ENCODE data around the gene FLNA. TPM values are rescaled to one million over a fixed set of nuclear protein-coding genes. Genes with fewer than 3 reads are reported as not detected.

The FLNA gene
- total RNA-seq, 1 donor, result 868 TPM

DNA sequence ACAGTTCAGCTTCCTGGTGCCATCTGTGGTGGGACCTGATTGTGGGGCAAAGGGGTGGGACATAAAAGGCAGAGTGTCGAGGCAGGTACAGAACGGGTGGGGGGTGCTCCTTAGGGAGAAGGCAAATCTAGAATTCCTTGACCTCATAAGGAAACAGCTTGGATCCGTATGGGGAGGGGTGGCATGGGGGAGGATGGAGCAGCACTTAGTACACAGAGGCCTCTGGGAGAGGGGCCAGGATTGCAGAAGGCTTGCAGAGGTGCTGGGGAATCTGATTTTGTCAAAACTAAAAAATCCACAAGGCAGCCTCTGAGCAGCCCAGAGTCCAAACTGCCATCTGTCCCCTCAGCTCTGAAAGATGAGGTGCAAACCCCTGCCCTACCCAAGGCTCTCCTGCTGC, 2.3 kb upstream of the FLNA start:
- no peak for DNase-seq (ENCODE audit: low read depth in 2 of 3, low spot score in 2 of 3)

DNA sequence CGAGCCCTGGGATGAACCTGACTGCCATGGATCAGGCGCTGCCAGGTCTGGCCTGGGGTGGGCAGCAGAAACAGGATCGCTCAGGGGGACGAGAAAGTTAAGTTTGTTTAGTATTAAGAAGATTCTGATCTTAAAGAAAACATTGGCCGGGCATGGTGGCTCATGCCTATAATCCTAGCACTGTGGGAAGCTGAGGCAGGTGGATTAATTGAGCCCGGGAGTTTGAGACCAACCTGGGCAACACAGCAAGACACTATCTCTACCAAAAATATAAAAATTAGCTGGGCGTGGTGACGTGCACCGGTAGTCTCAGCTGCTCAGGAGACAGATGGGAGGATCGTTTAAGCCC, 696 bp upstream of the FLNA start:
- DNase-seq (ENCODE audit: low read depth in 2 of 3, low spot score in 2 of 3), result no peak

DNA sequence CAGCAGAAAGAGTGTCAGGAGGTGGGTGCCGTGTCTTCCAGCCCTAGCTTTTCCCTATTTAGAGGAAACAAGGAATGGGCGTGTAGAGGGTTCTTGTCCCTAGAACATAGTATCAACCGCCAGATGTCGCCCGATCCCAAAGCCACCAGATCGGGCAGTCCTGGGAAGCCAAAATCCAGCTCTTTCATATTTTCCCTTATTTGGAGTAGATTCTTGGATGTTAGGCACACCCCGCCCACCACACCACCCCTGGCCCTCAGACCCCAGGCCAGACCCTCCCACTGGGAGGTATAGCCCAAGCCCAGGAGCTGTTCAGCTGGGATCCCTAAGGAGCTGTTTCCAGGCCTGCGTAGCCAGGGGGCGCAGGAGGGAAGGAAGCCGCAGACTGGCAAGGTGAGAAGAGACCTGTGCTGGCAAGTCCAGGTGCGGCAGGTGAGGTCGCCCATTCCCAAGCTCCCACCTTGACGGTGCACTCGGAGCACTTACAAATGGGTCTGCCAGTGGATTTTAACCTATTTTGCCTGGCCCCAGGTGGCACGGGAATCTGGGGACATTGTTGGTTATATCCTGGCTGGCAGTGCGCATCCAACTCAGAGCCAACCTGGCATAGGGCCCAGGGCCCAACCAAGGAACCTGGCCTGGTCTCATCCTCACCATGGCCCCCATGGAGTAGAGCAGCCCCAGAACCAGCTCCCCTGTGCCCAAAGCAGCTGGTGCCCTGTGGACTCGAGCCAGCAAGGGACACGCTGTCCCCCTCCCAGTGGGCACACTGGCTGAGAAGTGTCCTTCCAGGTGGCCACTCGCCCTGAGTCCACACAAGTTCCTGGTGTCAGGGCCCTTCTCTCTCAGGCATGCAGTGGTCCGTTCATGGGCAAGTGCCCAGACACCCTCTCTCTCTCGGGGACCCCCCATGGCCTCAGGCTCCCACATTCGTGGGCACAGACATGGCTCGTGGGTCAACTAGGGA, 811 bp downstream of the FLNA start:
- peak in 1 of 3 donors; percentile 48 for DNase-seq (ENCODE audit: low read depth in 2 of 3, low spot score in 2 of 3)

DNA sequence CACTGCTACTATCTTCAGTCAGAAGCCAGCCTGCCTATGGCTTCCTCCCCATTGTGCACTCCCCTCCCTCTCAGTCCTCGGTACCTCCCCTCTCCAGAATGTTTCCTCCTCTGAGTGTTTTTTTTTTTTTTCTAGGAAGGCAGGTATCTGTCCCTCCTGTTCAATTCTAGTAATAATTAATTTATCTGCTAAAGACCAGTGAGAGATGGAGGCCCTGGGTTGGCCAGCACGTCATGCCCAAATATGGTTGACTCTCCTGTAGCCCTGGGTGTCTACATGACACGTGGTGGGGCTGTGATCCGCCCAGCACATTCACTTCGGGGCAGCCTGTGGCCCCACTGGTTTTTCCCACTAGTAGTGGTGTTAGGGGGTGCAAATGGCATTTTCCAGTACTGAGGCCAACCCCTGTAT, 1.8 kb downstream of the FLNA start:
- DNase-seq (ENCODE audit: low read depth in 2 of 3, low spot score in 2 of 3), result no peak

DNA sequence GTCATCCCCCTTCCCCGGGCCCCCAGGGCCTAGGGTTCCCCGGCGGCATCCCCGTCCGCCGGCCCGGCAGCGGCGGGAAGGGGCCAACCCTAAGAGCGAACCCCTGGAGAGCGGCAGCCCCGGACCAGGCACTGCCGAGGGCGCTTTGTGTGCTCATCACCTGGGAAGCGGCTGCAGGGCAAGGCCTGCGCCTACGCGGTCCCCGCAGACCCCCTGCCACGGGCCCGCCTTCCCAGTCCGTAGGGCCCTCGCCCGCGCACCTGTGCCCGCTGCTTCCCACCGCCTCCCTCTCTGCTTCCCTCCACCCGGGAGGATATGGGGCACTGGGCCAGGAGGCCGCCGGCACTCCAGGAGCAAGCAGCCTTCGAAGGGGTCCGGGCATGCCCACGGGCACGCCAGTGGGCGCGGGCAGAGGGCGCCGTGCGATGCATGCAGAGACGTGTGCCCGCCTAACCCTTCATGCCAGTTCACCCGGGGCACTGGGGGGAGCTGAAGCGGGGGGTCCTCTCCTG, 2.6 kb downstream of the FLNA start:
- no peak for DNase-seq (ENCODE audit: low read depth in 2 of 3, low spot score in 2 of 3)

DNA sequence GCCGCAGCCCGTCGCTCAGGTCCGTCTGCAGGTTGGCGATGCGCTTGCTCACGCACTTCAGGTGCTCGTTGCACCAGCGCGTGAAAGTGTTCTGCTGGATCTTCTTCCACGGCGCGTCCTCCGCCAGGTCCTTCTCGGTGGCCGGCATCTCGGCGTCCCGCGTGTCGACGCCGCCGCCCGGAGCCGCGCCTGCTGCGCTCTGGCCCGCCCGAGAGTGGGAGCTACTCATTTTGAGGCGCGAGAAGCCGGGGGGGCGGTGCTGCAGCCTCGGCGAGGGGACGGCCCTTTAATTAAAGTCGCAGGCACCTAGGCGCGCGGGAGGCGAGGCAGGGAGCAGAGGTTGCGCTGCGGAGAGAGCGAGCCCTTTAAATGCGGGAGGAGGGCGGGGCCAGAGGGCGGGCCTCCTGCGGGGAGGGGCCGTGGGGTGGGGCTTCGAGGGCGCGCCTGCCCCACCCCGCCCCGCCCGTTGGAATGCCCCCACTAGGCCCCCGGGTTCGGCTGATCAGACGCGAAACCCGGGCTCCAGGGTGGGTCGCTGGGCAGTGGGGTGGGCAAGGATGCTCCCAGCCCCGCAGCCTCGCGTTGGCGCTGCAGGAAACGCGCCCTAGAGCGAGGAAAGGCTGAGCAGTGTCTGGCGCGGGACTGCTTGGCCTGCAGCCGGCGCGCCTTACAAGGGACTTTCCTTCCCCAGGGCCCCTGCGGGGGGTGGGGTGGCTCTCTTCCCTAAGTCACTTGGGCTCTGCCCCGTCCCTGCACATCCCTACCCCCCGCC, 3.2 kb downstream of the FLNA start:
- peak; percentile 70 to 92 (median 89) for DNase-seq (ENCODE audit: low read depth in 2 of 3, low spot score in 2 of 3)

DNA sequence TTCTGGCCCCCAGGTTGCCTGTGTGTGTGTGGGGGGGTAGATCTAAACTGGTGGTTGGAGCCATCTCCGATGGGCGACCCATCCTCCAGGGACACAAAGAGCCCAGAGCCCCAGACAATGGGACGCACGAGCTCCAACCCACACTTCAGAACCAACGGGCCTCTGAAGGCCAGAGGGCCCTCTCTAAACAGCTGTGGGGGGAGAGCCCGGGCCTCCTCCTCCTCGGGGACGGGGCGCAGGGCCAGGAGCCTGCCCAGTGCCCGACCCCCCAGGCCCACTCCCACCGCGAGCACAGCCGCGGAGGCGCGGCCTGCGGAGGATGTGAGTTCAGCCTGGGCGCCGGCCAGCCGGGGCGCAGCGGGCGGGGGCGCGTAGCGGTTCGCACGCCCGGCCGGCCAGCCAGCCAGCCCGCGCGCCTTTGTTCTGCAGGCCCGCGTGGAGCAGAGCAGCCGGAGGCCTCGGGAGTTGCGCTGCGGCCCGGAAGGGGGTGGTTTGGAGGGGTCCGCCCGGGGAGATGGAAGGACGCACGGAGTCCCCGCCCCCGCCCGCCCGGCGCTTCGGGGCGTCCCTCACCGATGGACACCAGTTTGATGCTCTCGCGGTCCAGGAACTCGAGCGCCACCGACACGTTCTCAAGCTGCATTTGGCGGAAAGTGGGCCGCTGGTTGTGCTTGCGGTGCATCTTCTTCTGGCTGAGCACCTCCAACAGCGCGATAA, 4.0 kb downstream of the FLNA start:
- DNase-seq (ENCODE audit: low read depth in 2 of 3, low spot score in 2 of 3), result no peak

DNA sequence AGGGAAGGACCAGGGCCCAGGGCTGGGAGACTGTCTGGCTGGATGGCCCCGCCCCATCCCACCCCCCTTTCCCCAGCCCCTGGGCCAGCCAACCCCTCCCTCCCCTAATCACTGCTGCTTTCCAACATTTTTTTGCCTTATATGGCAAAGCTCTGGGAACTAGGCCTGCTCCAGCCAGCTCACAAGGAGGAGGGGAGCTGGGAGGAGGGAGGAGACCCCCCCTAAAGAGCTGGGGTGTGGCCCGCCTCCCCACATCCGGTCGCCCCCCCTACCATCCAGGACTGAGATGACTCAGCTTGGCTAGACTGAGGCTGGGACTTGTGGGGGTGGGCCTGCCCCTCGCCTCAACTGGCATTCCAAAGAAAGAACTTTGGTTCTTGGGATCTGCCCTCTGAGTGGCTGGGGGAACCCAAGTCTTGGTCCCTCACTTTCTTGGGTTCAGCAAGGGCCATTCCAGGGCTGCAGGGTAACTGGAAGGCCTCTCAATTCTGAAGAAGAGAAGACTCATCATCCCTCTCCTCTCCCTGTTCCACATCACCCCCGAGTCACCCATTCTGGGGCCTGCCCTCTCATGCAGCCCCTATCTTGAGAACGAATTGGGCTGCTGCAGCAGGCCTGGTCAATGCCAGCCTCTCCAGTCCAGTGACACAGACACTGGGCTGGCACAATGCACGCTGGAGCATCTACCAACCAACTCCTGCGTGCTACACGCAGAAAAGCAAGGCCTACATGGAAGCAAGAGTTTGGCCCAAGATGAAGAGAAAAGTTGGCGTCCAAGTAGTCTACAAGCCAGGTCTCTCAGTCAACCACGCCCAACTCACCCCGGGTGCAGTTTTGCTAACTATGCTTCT, 4.8 kb downstream of the FLNA start:
- DNase-seq (ENCODE audit: low read depth in 2 of 3, low spot score in 2 of 3), result peak in 1 of 3 donors; percentile 57

DNA sequence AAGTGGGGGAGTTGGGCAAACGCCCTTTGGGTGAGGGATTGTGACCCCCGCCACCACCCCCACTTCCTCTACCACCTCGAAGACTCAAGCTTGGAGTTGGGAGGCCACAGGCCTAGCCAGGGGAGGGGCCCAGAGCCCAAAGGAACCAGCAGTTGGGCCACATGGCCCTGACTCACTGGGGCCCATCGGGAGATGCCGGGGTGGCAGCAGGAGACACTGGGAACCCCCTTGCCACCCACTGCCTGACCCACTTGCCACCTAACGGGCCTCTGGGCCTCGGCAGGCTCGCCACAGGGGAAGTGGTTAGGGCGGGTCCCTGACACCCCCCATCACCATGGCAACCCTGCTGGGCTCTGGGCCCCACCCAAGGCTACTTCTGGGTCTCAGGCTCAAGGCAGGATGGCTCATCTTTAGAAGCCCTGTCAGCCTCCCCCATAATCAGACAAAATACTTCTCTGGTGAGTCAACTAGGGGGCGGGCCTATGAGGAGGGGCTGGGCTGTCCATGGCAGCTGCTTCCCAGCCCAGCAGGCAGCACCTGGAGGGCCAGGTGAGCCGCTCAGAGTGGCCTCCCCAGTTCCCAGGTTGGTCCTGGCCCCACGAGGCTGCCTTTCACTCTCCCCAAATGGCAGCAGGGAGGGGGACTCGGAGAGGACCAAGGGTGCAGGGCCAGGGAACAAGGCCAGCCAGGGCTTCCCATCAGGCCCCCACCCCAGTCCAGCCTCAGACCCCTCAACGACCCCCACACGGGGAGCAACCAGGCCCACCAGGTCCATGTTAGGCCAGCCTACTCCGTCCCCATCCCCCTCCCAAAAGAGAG, 5.6 kb downstream of the FLNA start:
- peak; percentile 71 to 89 (median 84) for DNase-seq (ENCODE audit: low read depth in 2 of 3, low spot score in 2 of 3)

DNA sequence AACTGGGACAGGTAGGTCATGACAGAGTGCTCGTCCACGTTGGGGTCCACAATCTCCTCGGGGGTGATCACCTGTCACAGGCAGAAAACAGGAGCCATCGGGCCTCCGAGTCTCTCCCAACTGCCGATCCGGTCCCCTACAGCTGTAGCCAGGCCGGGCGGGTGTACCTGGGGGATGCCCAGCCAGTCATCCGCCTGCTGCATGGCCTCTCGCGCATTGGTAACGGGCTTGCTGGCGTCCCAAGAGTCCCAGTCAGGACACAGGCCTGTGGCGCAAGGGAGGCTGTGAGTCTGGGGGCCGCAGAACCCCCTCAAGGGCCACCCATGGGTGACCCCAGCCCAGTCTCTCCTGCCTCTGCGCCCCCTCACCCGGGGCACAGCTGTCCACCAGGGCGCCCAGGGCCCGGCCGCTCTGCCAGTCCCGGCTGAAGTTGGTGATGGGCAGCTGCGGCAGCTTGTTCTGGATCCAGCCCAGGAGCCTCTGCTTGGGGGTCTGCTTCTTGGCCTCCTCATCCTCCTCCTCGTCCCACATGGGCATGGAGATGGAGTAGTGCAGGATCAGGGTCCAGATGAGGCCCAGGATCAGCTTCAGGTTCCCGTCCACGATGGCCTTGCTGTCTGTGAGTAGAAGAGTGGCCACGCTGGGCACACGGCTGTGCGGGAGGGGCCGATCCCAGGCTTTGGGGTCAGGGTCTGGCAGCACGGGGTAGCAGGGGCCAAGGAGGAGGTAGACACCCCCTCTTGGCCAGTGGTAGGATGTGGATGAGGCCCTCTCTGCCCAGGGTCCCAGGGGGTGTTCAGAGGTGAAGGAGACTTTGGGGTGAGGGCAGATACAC, 6.7 kb downstream of the FLNA start:
- no peak for DNase-seq (ENCODE audit: low read depth in 2 of 3, low spot score in 2 of 3)

DNA sequence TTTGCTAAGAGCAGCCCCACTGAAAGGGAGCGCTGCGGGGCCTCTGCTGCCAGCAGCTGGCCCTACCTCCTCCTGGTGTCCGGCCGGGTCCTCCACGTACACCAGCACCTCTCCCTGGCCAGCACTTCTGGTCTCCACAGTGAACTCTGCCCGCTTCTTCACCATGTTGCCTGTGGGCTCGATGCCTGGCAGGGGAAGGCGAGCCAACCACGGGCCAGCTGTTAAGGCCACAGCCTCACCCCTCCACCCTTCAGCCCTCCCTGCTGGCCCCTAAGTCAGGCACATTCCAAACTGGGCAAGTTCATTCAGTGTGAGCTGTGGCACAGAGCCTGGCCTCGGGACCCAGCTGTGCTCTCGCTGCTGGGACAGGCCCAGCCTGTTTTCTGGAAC, 7.8 kb downstream of the FLNA start:
- no peak for DNase-seq (ENCODE audit: low read depth in 2 of 3, low spot score in 2 of 3)

DNA sequence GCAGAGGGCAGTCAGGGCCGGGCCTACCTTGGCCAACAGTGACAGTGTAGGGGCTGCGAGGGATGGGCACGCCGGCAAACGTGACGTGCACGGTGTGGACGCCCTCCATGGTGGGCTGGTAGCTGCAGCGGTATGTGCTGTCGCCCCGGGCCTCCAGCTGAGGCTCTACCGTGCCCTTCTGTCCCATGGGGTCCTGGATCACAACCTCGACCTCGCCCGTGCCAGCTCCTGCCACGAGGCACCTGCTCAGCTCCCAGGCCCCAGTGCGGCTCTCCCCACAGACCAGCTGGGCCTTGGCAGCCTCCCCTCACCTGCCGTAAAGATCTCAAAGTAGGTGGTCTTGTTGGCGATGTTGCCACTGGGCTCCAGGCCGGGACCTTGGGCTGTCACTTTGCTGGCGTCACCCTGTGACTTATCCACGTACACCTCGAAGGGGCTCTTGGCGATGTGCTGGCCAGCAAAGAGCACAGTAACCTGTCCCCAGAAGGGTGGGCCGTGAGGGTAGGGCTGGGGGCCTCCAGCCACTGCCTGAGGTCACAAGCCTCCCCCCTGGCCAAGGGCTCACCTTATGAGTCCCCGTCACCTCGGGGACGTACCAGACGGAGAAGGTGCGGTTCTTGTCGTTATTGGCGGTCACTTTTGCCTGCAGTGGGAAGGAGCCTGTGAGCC, 8.3 kb downstream of the FLNA start:
- DNase-seq (ENCODE audit: low read depth in 2 of 3, low spot score in 2 of 3), result no peak

DNA sequence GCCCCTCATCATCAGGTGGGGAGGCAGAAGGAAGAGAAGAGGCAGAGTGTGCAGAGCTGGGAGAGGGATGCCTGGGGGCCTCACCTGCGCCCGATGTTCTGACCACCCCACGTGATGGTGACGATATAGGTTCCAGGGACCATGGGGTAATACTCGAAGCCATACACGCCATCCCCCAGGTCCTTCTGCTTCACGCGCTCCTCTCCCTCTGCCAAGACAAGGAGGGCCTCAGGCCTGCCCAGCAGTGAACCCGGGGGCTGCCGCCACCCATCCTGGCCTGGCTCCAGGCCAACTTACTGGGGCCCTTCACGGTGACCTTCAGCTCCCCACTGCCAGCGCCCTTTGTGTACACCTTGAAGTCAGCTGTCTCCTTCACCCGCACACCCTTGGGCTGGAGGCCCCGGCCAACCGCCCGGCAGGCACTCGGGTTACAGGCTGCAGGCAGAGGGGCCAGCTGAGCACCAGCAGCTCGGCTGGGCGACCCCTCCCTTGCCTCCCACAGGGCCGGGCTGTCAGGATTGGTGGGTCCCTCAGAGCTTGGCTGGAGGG, 9.3 kb downstream of the FLNA start:
- no peak for DNase-seq (ENCODE audit: low read depth in 2 of 3, low spot score in 2 of 3)

DNA sequence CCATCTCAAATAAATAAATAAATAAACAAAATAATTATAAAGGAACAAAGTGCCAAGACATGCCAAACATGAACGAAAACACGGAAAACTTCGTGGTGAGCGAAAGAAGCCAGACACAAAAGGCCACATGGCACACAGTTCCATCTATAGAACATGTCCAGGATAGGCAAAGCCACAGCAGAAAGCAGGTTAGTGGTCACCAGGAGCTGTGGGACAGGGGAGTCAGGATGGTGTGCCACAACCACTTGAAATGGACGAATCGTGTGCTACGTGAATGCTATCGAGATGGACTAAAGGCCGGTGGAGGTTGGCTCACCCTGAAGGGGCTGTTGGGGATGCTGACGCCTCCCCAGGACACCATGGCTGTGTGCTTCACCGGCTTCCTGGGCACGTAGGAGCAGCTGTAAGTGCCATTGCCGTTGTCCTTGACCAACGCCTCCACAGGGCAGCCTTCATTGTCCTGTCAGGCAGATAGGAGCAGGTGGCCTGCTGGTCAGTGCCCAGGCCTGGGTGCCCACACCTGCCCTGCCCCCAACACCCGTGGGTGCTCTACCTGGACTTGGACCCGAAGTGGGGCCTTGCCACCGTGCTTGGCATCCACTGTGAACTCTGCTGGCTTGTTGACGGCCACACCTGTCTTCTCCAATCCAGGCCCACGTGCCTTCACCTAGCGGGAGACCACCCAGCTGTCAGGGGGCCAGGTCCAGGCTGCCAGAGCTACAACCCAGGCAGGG, 10.6 kb downstream of the FLNA start:
- DNase-seq (ENCODE audit: low read depth in 2 of 3, low spot score in 2 of 3), result no peak

DNA sequence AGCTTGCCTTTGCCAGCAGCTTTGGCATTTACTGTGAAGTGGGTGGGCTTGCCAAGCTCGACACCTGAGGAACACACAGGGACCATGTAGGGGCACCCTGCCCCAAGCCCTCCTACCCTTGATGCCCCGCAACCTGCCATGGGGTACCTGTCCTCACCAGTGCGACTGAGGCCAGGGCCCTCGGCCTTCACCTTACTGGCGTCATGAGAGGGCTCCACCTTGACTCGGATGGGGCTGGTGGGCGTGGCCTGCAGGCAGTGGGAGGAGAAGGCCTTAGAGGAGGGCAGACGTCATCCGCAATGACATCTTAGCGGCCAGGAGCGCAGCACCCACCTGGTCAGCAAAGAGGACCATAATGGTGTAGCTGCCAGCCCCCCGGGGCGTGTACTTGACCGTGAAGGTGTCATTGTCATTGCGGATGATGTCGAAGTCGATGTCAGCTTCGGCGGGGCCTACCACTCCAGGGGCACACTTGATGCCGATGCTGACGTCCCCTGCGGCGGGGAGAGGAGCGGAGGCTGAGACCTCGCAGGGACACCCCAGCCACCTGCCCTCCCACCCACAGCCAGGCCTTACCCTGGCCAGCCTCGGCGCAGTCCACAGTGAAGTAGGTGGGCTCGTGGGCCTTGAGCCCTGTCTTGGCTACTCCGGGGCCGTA, 12.2 kb downstream of the FLNA start:
- DNase-seq (ENCODE audit: low read depth in 2 of 3, low spot score in 2 of 3), result no peak

DNA sequence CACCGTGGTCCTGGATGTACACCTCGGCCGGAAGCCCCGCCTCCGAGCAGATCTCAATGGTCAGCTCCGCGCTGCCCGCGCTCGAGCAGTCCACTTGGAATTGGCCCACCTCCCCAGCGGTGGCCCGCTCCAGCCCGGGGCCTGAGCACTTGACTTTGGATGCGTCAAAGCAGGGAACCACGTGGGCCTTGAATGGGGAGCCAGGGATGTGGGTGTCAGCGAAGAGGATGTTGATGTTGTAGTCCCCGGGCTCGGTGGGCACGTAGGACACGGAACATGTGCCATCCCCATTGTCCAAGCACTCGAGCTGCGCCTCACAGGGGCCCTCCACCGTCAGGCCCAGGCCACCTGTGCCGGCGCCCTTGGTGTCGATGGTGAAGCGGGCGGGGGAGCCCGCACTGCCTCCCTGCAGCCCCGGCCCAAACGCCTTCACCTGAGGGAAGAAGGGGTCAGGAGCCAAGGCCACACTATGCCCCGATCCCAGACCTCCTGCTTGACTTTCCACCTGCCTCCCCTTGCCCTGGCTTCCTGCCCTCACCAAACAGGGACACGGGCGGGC, 14.2 kb downstream of the FLNA start:
- no peak for DNase-seq (ENCODE audit: low read depth in 2 of 3, low spot score in 2 of 3)

Measured in hematopoietic multipotent progenitor cell (in vitro differentiated cells).